Vagina (tissue), 2 donors: Measurements from ENCODE around the gene PDE10A.

Experiments
- CTCF ChIP-seq, 3 experiments: fragments of 450-650 bp in 2 of 3; fragments of 200-600 bp in 1 of 3; sonication (generic) in 1 of 3; IDR thresholded peaks; one replicate each; pipeline ENCODE4 v1.5.1; 2017 to 2019; ENCODE audit warnings: antibody characterized with exemption in 3 of 3, mild to moderate bottlenecking in 2 of 3, moderate library complexity in 2 of 3
- POLR2A ChIP-seq, 2 donors: fragments of 450-650 bp; IDR thresholded peaks; one replicate each; pipeline ENCODE4 v1.6.1; 2017; ENCODE audit warnings: antibody characterized with exemption in 2 of 2, mild to moderate bottlenecking in 2 of 2, moderate library complexity in 2 of 2
- POLR2AphosphoS5 ChIP-seq, 2 donors: sonication (generic); formaldehyde crosslinking; IDR thresholded peaks; one replicate each; pipeline ENCODE4 v1.9.0; 2017; ENCODE audit warnings: antibody characterized with exemption in 2 of 2, mild to moderate bottlenecking in 2 of 2, low read depth in 1 of 2; ENCODE audit not compliant: insufficient read depth in 1 of 2

GRCh38 chr6:165675120-165675519 lies 12.1 kb upstream of the PDE10A start:
- TF ChIP-seq CTCF (IDR thresholded peaks at IDR 0.05) (no peak), POLR2AphosphoS5 (IDR thresholded peaks at IDR 0.05; ENCODE audit: insufficient read depth in 1 of 2, low read depth in 1 of 2) (no peak), POLR2A (IDR thresholded peaks at IDR 0.05) (no peak)
